Measurements from ENCODE around the gene TSSK3. TPM values are rescaled to one million over a fixed set of nuclear protein-coding genes. Genes with fewer than 3 reads are reported as not detected.

TSSK3 gene
- total and polyA plus RNA-seq, 2 experiments from 2014 or later, result not detected

GRCh38 chr1:32400876-32401631 lies 38.7 kb downstream of the TSSK3 start:
- Histone ChIP-seq H3K27me3 (ENCODE audit: insufficient read depth) (no peaks in the 10 kb centered on the region), H3K4me3 (no peak overlapping the region), H3K27ac (ENCODE audit: low read depth) (no peak overlapping the region), H3F3A (replicated peaks; ENCODE audit: low read depth) (no peaks in the 10 kb centered on the region), H3K4me2 (no peak overlapping the region), H3K79me2 (replicated peaks; ENCODE audit: insufficient read depth) (peaks cover 3% of the 10 kb centered on the region; the same call in 1 of the 2 replicates), H2AFZ (peak overlapping the region; percentile 61; the same call in 1 of the 2 replicates), H3K36me3 (ENCODE audit: insufficient read depth) (no peaks in the 10 kb centered on the region), H3K4me1 (ENCODE audit: insufficient read depth) (no peaks in the 10 kb centered on the region), H4K20me1 (replicated peaks; ENCODE audit: insufficient read depth) (no peaks in the 10 kb centered on the region), H3K9me2 (ENCODE audit: insufficient read depth) (no peaks in the 10 kb centered on the region)
- H3K36me3 Mint-ChIP-seq (ENCODE audit: low read depth), result peaks cover 12% of the 10 kb centered on the region
- ATAC-seq (peak; percentile 99), DNase-seq (ENCODE audit: low spot score) (peak; percentile 93)
- H3K9me3 Mint-ChIP-seq, result peaks cover 8% of the 10 kb centered on the region; the same call in 2 of the 3 replicates
- peaks cover 4% of the 10 kb centered on the region; the same call in 2 of the 3 replicates for H3K4me1 Mint-ChIP-seq
- peaks cover 7% of the 10 kb centered on the region for H3K27me3 Mint-ChIP-seq (ENCODE audit: insufficient read depth, low read depth, poor library complexity)
- TF ChIP-seq, protein P1, sequence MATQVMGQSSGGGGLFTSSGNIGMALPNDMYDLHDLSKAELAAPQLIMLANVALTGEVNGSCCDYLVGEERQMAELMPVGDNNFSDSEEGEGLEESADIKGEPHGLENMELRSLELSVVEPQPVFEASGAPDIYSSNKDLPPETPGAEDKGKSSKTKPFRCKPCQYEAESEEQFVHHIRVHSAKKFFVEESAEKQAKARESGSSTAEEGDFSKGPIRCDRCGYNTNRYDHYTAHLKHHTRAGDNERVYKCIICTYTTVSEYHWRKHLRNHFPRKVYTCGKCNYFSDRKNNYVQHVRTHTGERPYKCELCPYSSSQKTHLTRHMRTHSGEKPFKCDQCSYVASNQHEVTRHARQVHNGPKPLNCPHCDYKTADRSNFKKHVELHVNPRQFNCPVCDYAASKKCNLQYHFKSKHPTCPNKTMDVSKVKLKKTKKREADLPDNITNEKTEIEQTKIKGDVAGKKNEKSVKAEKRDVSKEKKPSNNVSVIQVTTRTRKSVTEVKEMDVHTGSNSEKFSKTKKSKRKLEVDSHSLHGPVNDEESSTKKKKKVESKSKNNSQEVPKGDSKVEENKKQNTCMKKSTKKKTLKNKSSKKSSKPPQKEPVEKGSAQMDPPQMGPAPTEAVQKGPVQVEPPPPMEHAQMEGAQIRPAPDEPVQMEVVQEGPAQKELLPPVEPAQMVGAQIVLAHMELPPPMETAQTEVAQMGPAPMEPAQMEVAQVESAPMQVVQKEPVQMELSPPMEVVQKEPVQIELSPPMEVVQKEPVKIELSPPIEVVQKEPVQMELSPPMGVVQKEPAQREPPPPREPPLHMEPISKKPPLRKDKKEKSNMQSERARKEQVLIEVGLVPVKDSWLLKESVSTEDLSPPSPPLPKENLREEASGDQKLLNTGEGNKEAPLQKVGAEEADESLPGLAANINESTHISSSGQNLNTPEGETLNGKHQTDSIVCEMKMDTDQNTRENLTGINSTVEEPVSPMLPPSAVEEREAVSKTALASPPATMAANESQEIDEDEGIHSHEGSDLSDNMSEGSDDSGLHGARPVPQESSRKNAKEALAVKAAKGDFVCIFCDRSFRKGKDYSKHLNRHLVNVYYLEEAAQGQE (IDR thresholded peaks at IDR 0.05; ENCODE audit: unreplicated experiment), result no peak
- TF ChIP-seq EZH2phosphoT487 (IDR thresholded peaks at IDR 0.05; ENCODE audit: unreplicated experiment), result no peak
- TF ChIP-seq, protein P2, sequence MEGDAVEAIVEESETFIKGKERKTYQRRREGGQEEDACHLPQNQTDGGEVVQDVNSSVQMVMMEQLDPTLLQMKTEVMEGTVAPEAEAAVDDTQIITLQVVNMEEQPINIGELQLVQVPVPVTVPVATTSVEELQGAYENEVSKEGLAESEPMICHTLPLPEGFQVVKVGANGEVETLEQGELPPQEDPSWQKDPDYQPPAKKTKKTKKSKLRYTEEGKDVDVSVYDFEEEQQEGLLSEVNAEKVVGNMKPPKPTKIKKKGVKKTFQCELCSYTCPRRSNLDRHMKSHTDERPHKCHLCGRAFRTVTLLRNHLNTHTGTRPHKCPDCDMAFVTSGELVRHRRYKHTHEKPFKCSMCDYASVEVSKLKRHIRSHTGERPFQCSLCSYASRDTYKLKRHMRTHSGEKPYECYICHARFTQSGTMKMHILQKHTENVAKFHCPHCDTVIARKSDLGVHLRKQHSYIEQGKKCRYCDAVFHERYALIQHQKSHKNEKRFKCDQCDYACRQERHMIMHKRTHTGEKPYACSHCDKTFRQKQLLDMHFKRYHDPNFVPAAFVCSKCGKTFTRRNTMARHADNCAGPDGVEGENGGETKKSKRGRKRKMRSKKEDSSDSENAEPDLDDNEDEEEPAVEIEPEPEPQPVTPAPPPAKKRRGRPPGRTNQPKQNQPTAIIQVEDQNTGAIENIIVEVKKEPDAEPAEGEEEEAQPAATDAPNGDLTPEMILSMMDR (conservative IDR thresholded peaks at IDR 0.05; ENCODE audit: low read depth in 2 of 2), result peak; percentile 93 to 98
- TF ChIP-seq POLR2AphosphoS5 (IDR thresholded peaks at IDR 0.05; ENCODE audit: low read depth), result no peak
- TF ChIP-seq ZNF462 (CRISPR knock-in tag; IDR thresholded peaks at IDR 0.05), result no peak
- TF ChIP-seq EZH2 (IDR thresholded peaks at IDR 0.05; ENCODE audit: low read depth, unreplicated experiment), result no peak
- TF ChIP-seq CREB1 (CRISPR knock-in tag; IDR thresholded peaks at IDR 0.05; ENCODE audit: low read depth), result no peak
- H3K27ac Mint-ChIP-seq, result peak overlapping the region; percentile 84; the same call in 1 of the 2 replicates
- H3K4me3 Mint-ChIP-seq, result no peak overlapping the region
